CD14-positive monocyte (primary cell): Measurements from ENCODE around the gene TMEM219. TPM values are rescaled to one million over a fixed set of nuclear protein-coding genes. Genes with fewer than 3 reads are reported as not detected.

Experiments used
- DNase-seq, 3 donors: peaks; one replicate each; pipeline ENCODE4 v3.0.0-alpha.2; 2011 to 2022
- H2AFZ ChIP-seq: 2 replicates; pipeline ENCODE4 v1.6.0; 2012; ENCODE audit warnings: mild to moderate bottlenecking, low read depth, low read length, inconsistent platforms; ENCODE audit not compliant: insufficient read depth, poor library complexity, severe bottlenecking
- H3K27ac ChIP-seq, 2 donors: 1 replicate in 1 of 2; 2 replicates in 1 of 2; pipeline ENCODE4 v1.5.1; 2012 to 2013; ENCODE audit warnings: low read length in 2 of 2, control low read depth in 1 of 2, inconsistent platforms in 1 of 2, low read depth in 1 of 2, mild to moderate bottlenecking in 1 of 2
- H3K27me3 ChIP-seq, 2 donors: one replicate each; pipeline versions ENCODE4 v1.6.0 to v1.6.1; 2011 to 2013; ENCODE audit warnings: low read length in 2 of 2; ENCODE audit not compliant: control insufficient read depth in 2 of 2, insufficient read depth in 2 of 2
- H3K36me3 ChIP-seq, 2 donors: replicated peaks in 1 of 2; 1 replicate in 1 of 2; 2 replicates in 1 of 2; pipeline versions ENCODE4 v1.5.1 to v1.6.1; 2012 to 2013; ENCODE audit warnings: low read length in 2 of 2, control low read depth in 1 of 2, inconsistent platforms in 1 of 2, mild to moderate bottlenecking in 1 of 2; ENCODE audit not compliant: insufficient read depth in 2 of 2, control insufficient read depth in 1 of 2
- H3K4me1 ChIP-seq, 2 donors: 1 replicate in 1 of 2; 2 replicates in 1 of 2; pipeline versions ENCODE4 v1.5.1 to v1.6.1; 2012 to 2013; ENCODE audit warnings: low read length in 2 of 2, control low read depth in 1 of 2, inconsistent platforms in 1 of 2, mild to moderate bottlenecking in 1 of 2, moderate library complexity in 1 of 2; ENCODE audit not compliant: insufficient read depth in 2 of 2, control insufficient read depth in 1 of 2
- H3K4me2 ChIP-seq: replicated peaks from 2 replicates; pipeline ENCODE3; 2012; ENCODE audit warnings: low read length, moderate library complexity, mild to moderate bottlenecking; ENCODE audit not compliant: poor library complexity, severe bottlenecking; ENCODE audit errors: extremely low read depth
- H3K4me3 ChIP-seq, 3 experiments: fragments of 200-600 bp in 1 of 3; sonication (generic) in 1 of 3; replicated peaks in 1 of 3; 1 replicate in 2 of 3; 2 replicates in 1 of 3; pipeline ENCODE4 v1.5.1; 2011 to 2013; ENCODE audit warnings: low read length in 3 of 3, mild to moderate bottlenecking in 3 of 3, control low read depth in 2 of 3, low read depth in 2 of 3, inconsistent platforms in 1 of 3, moderate library complexity in 1 of 3
- H3K79me2 ChIP-seq: 2 replicates; pipeline ENCODE4 v1.6.0; 2012; ENCODE audit warnings: mild to moderate bottlenecking, control low read depth, inconsistent platforms, low read length, moderate library complexity; ENCODE audit not compliant: insufficient read depth
- H3K9ac ChIP-seq: 2 replicates; pipeline ENCODE4 v1.6.0; 2017; ENCODE audit warnings: low read length, mild to moderate bottlenecking; ENCODE audit not compliant: insufficient read depth, poor library complexity, severe bottlenecking
- H3K9me3 ChIP-seq, 2 donors: replicated peaks in 1 of 2; 1 replicate in 1 of 2; 2 replicates in 1 of 2; pipeline versions ENCODE4 v1.5.1 to v1.6.1; 2012 to 2013; ENCODE audit warnings: low read length in 2 of 2, control low read depth in 1 of 2; ENCODE audit not compliant: control insufficient read depth in 1 of 2, insufficient read depth in 1 of 2
- H4K20me1 ChIP-seq: 2 replicates; pipeline ENCODE4 v1.6.0; 2012; ENCODE audit warnings: mild to moderate bottlenecking, low read length, control low read depth, moderate library complexity; ENCODE audit not compliant: insufficient read depth
- H3K27ac Mint-ChIP-seq, 7 donors: one replicate each; pipeline ENCODE4 v1.8.0; 2020; ENCODE audit warnings: mild to moderate bottlenecking in 7 of 7, mixed read lengths in 7 of 7, moderate library complexity in 6 of 7, inconsistent platforms in 2 of 7
- H3K27me3 Mint-ChIP-seq, 3 donors: one replicate each; pipeline ENCODE4 v1.8.0; 2021 to 2022; ENCODE audit warnings: low read depth in 3 of 3, mild to moderate bottlenecking in 3 of 3, mixed read lengths in 3 of 3, moderate library complexity in 3 of 3, inconsistent platforms in 1 of 3
- H3K36me3 Mint-ChIP-seq, 2 donors: one replicate each; pipeline ENCODE4 v1.8.0; 2020; ENCODE audit warnings: mixed read lengths in 2 of 2, inconsistent platforms in 1 of 2, mild to moderate bottlenecking in 1 of 2
- H3K4me1 Mint-ChIP-seq: one replicate; pipeline ENCODE4 v1.8.0; 2020; ENCODE audit warnings: mild to moderate bottlenecking, mixed read lengths
- H3K4me3 Mint-ChIP-seq, 2 donors: one replicate each; pipeline ENCODE4 v1.8.0; 2020; ENCODE audit warnings: mild to moderate bottlenecking in 2 of 2, mixed read lengths in 2 of 2, moderate library complexity in 1 of 2
- H3K9me3 Mint-ChIP-seq, 7 donors: one replicate each; pipeline ENCODE4 v1.8.0; 2020 to 2022; ENCODE audit warnings: mixed read lengths in 7 of 7, mild to moderate bottlenecking in 6 of 7, moderate library complexity in 6 of 7, inconsistent platforms in 2 of 7
- CTCF ChIP-seq: fragments of 200-600 bp; IDR thresholded peaks from one replicate; pipeline ENCODE4 v1.8.0; 2022; ENCODE audit warnings: antibody characterized with exemption, mild to moderate bottlenecking
- WGBS: methylation state at CpG from one replicate; pipeline ENCODE4 v1.1.5; 2013; ENCODE audit warnings: missing lambda C conversion rate; ENCODE audit not compliant: insufficient coverage; 5-methylcytosine and 5-hydroxymethylcytosine counted together
- intact Hi-C, 2 donors: fragments of 100-400 bp; cut with micrococcal nuclease; formaldehyde crosslinking; loops; one replicate each; pipeline versions ENCODE4 v1.15.0 to v1.15.1; 2023
- polyA plus RNA-seq, 3 donors: library from polyadenylated mRNA; depleted of rRNA in 1 of 3; unstranded in 2 of 3; stranded (reverse) in 1 of 3; fragments of 300-500 nt in 2 of 3; fragments of >200 nt in 1 of 3; fragmentation: Illumina TruSeq in 2 of 3; gene quantifications; 1 replicate in 2 of 3; 2 replicates in 1 of 3; pipeline ENCODE4 v1.2.3, GENCODE V29; 2012 to 2021

Gene TMEM219
- polyA plus RNA-seq, 3 donors: 157 to 265 (median 227) TPM

- Histone ChIP-seq H3K9ac (no peak overlapping the region), H2AFZ (no peak overlapping the region), H3K79me2 (no peaks in the 10 kb centered on the region), H3K4me2 (no peak overlapping the region), H3K4me3 (no peak overlapping the region), H3K27me3 (peaks cover 8 to 19% of the 10 kb centered on the region in 2 donors), H3K36me3 (peaks cover 8 to 28% of the 10 kb centered on the region in 2 donors), H3K9me3 (peaks cover 0 to 4% of the 10 kb centered on the region in 2 donors), H3K4me1 (peaks cover 6 to 9% of the 10 kb centered on the region in 2 donors), H4K20me1 (peaks cover 5% of the 10 kb centered on the region), H3K27ac (no peak overlapping the region)
- intact Hi-C loops: loop anchor here in 1 of 2 donors (5.0 kb wide), 2 partner anchors 59 to 309 kb away; no protein-coding TSS in a partner anchor
- TF ChIP-seq CTCF: no peak
- Mint-ChIP-seq H3K27ac (no peak overlapping the region), H3K4me1 (peaks cover 4% of the 10 kb centered on the region), H3K27me3 (peaks cover 14 to 30% (median 23%) of the 10 kb centered on the region in 3 donors), H3K36me3 (peaks cover 21 to 33% of the 10 kb centered on the region in 2 donors), H3K4me3 (no peak overlapping the region), H3K9me3 (peaks cover 0 to 7% (median 3%) of the 10 kb centered on the region in 7 donors)
- DNase-seq: no peak
- whole genome bisulfite sequencing: 94% methylated on average over 18 of the region's 18 CpGs
Observed at GRCh38 chr16:30006095-30006473, 44.2 kb downstream of the TMEM219 start.

DNA sequence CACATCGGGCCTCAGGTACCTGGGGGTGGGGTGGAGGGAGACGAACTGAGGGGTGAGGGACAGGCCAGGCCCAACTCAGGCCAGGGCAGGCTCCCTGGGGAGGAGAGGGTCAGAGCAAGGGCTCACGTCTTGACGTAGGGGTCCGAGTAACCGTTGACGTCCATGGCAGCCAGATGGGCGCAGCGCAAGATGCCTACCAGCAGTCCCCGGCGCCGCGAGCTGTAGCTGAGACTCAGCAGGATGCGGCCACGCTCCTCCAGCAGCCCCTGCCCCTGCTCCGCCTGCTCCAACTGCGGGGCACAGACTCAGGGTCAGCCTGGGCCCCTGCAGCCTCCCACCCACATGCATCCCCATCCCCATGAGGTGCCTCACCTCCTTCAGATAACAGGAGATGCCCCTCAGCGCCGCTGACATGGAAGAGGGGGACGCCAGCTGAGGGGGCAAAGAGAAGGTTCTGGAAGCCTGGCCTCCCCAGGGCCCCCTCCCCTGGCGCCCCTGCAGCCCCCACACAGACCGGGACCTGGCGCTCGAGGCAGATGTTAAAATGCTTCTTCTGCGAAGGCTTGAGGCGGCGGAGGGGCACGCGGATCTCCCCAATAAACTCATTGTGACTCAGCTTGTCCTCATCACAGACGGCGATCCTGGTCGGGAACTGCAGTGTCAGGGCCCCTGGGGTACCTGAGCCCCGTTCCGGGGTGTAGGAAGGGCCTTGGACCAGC lies 44.9 kb downstream of the TMEM219 start:
- Histone ChIP-seq H3K79me2 (no peaks in the 10 kb centered on the region), H3K9me3 (peaks cover 0 to 8% of the 10 kb centered on the region in 2 donors)
- no peak overlapping the region for H3K4me3 Mint-ChIP-seq

More for the DNA sequence above, 44.9 kb downstream of the TMEM219 start:
- no peak overlapping the region for H3K9ac ChIP-seq
- Mint-ChIP-seq H3K27me3 (peaks cover 19 to 38% (median 29%) of the 10 kb centered on the region in 3 donors), H3K9me3 (peaks cover 0 to 11% (median 3%) of the 10 kb centered on the region in 7 donors), H3K27ac (no peak overlapping the region), H3K36me3 (peaks cover 18 to 27% of the 10 kb centered on the region in 2 donors), H3K4me1 (peaks cover 4% of the 10 kb centered on the region)
- H4K20me1 ChIP-seq: peaks cover 5% of the 10 kb centered on the region
- DNase-seq: no peak
- peaks cover 10 to 17% of the 10 kb centered on the region in 2 donors for H3K4me1 ChIP-seq
- peaks cover 12 to 25% of the 10 kb centered on the region in 2 donors for H3K27me3 ChIP-seq
- 96% methylated on average over 29 of the region's 34 CpGs for WGBS
- TF ChIP-seq CTCF: no peak
- intact Hi-C loops: loop anchor here in 1 of 2 donors (5.0 kb wide), 2 partner anchors 60 to 310 kb away; no protein-coding TSS in a partner anchor
- H2AFZ ChIP-seq: no peak overlapping the region
- no peak overlapping the region for H3K4me2 ChIP-seq
- H3K4me3 ChIP-seq: no peak overlapping the region
- H3K36me3 ChIP-seq: peaks cover 7 to 20% of the 10 kb centered on the region in 2 donors
- H3K27ac ChIP-seq: no peak overlapping the region
